NOMO-1 (cell line): ENCODE measurements around the gene LAIR2.
"Not testable (repeated sequence)": the region's sequence is repeated elsewhere in the genome, so short reads cannot be mapped to it uniquely, and the experiment has no call there.

Experiments used
- DNase-seq, 2 experiments: peaks; one replicate each; lab custom pipeline; 2025; ENCODE audit not compliant: unreplicated experiment in 2 of 2; lab: John Stamatoyannopoulos, UW

The LAIR2 gene

GRCh38 chr19:54464044-54464629 is 38.5 kb upstream of the LAIR2 start:
- peak; percentile 87 to 96 for DNase-seq

GRCh38 chr19:54464630-54465425 is 37.8 kb upstream of the LAIR2 start:
- peak; percentile 93 to 97 for DNase-seq

- no peak for DNase-seq
These were observed 37.1 kb upstream of the LAIR2 start for GRCh38 chr19:54465426-54466109.

GRCh38 chr19:54466110-54466480 is 36.5 kb upstream of the LAIR2 start:
- DNase-seq = not testable (repeated sequence)

GRCh38 chr19:54469496-54469934 is 33.1 kb upstream of the LAIR2 start:
- DNase-seq = no peak

- DNase-seq = no peak
These were observed 32.2 kb upstream of the LAIR2 start for GRCh38 chr19:54470276-54470887.

- no peak for DNase-seq
These were observed 31.4 kb upstream of the LAIR2 start for GRCh38 chr19:54470991-54471782.

- peak in 1 of 2 experiments; percentile 30 for DNase-seq
These were observed 29.4 kb upstream of the LAIR2 start, which contains the start of gene CDC42EP5 for GRCh38 chr19:54473071-54473891. TSS of gene CDC42EP5 (minus strand) at chr19:54473296. CDS start at chr19:54465547, 7,749 bp downstream.

GRCh38 chr19:54473892-54474372 is 28.7 kb upstream of the LAIR2 start:
- DNase-seq = no peak

- DNase-seq = no peak
These were observed 26.9 kb upstream of the LAIR2 start for GRCh38 chr19:54475706-54476105.

GRCh38 chr19:54477650-54478049 is 25.0 kb upstream of the LAIR2 start:
- DNase-seq = no peak

GRCh38 chr19:54478677-54479266 is 23.9 kb upstream of the LAIR2 start:
- peak in 1 of 2 experiments; percentile 59 for DNase-seq

GRCh38 chr19:54480051-54480450 is 22.6 kb upstream of the LAIR2 start:
- peak in 1 of 2 experiments; percentile 74 for DNase-seq

GRCh38 chr19:54481326-54481930 is 21.2 kb upstream of the LAIR2 start:
- DNase-seq = peak in 1 of 2 experiments; percentile 45

GRCh38 chr19:54482889-54483288 is 19.7 kb upstream of the LAIR2 start:
- DNase-seq = peak; percentile 24 to 80

- DNase-seq = no peak
These were observed 18.2 kb upstream of the LAIR2 start for GRCh38 chr19:54484451-54484850.

- peak in 1 of 2 experiments; percentile 31 for DNase-seq
These were observed 16.8 kb upstream of the LAIR2 start for GRCh38 chr19:54485851-54486250.

GRCh38 chr19:54489341-54489740 is 13.3 kb upstream of the LAIR2 start:
- no peak for DNase-seq
